Measurements from ENCODE around the gene PLA2G4A.

GRCh38 chr1:186987769-186988168, 159.0 kb downstream of the PLA2G4A start:
- TF ChIP-seq POLR2A (IDR thresholded peaks at IDR 0.05; ENCODE audit: low read depth) (no peak), EP300 (IDR thresholded peaks at IDR 0.05) (no peak), POLR2AphosphoS5 (IDR thresholded peaks at IDR 0.05) (no peak)
- TF ChIP-seq, protein P1, sequence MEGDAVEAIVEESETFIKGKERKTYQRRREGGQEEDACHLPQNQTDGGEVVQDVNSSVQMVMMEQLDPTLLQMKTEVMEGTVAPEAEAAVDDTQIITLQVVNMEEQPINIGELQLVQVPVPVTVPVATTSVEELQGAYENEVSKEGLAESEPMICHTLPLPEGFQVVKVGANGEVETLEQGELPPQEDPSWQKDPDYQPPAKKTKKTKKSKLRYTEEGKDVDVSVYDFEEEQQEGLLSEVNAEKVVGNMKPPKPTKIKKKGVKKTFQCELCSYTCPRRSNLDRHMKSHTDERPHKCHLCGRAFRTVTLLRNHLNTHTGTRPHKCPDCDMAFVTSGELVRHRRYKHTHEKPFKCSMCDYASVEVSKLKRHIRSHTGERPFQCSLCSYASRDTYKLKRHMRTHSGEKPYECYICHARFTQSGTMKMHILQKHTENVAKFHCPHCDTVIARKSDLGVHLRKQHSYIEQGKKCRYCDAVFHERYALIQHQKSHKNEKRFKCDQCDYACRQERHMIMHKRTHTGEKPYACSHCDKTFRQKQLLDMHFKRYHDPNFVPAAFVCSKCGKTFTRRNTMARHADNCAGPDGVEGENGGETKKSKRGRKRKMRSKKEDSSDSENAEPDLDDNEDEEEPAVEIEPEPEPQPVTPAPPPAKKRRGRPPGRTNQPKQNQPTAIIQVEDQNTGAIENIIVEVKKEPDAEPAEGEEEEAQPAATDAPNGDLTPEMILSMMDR (IDR thresholded peaks at IDR 0.05): no peak
